Activated CD4-positive, alpha-beta memory T cell treated with anti-CD3 and anti-CD28 coated beads, Interleukin-2, amount 10 ng/mL, durations not matched to agents 7 days and 5 days (primary cell): ENCODE measurements around the gene CELSR1. TPM values are rescaled to one million over a fixed set of nuclear protein-coding genes. Genes with fewer than 3 reads are reported as not detected.
"Not testable (repeated sequence)": the region's sequence is repeated elsewhere in the genome, so short reads cannot be mapped to it uniquely, and the experiment has no call there.

ENCODE experiments used
- CTCF ChIA-PET: fragments of 350-600 bp; sonication (Branson Sonifier 250); formaldehyde crosslinking; loops from one replicate; lab custom pipeline; 2021; ENCODE audit warnings: antibody characterized with exemption, inconsistent platforms; lab: Charles Lee
- POLR2A ChIA-PET: fragments of 350-600 bp; sonication (Branson Sonifier 250); formaldehyde crosslinking; loops from one replicate; lab custom pipeline; 2021; ENCODE audit warnings: antibody characterized with exemption; lab: Charles Lee
- DNase-seq: peaks from one replicate; pipeline ENCODE4 v3.0.0-alpha.2; 2020
- H3K27ac Mint-ChIP-seq: one replicate; pipeline ENCODE4 v1.8.0; 2021; ENCODE audit warnings: mild to moderate bottlenecking, mixed read lengths
- H3K27me3 Mint-ChIP-seq: one replicate; pipeline ENCODE4 v1.8.0; 2021; ENCODE audit warnings: mixed read lengths
- H3K36me3 Mint-ChIP-seq: one replicate; pipeline ENCODE4 v1.8.0; 2021; ENCODE audit warnings: low read depth, mixed read lengths
- H3K4me1 Mint-ChIP-seq: one replicate; pipeline ENCODE4 v1.8.0; 2021; ENCODE audit warnings: mixed read lengths
- H3K4me3 Mint-ChIP-seq: one replicate; pipeline ENCODE4 v1.8.0; 2021; ENCODE audit warnings: mild to moderate bottlenecking, mixed read lengths
- H3K9me3 Mint-ChIP-seq: one replicate; pipeline ENCODE4 v1.8.0; 2021; ENCODE audit warnings: mixed read lengths
- total RNA-seq, 2 experiments: library from RNA; stranded (reverse); gene quantifications; one replicate each; pipeline ENCODE4 v1.2.3, GENCODE V29; 2021

Gene CELSR1
- total RNA-seq, 2 experiments from 2014 or later, result 0.10 to 0.13 TPM

- H3K27ac Mint-ChIP-seq, result no peak overlapping the region
Observed at GRCh38 chr22:46319319-46319718, 218.1 kb downstream of the CELSR1 start.

GRCh38 chr22:46318576-46318975 is 218.8 kb downstream of the CELSR1 start:
- ChIA-PET POLR2A (interaction anchor here (0.7 kb wide), 1 partner anchor 12 kb away, joined by 3 read pairs; no protein-coding TSS in a partner anchor), CTCF (no interaction called here)
- H3K4me1 Mint-ChIP-seq, result no peaks in the 10 kb centered on the region
- no peak for DNase-seq
- H3K27ac Mint-ChIP-seq, result no peak overlapping the region
- peaks cover 90% of the 10 kb centered on the region for H3K36me3 Mint-ChIP-seq
- H3K9me3 Mint-ChIP-seq, result no peaks in the 10 kb centered on the region
- no peaks in the 10 kb centered on the region for H3K27me3 Mint-ChIP-seq
- no peak overlapping the region for H3K4me3 Mint-ChIP-seq

More at GRCh38 chr22:46319319-46319718, 218.1 kb downstream of the CELSR1 start:
- H3K4me1 Mint-ChIP-seq, result no peaks in the 10 kb centered on the region
- H3K4me3 Mint-ChIP-seq, result no peak overlapping the region
- no peaks in the 10 kb centered on the region for H3K27me3 Mint-ChIP-seq
- DNase-seq, result no peak
- H3K9me3 Mint-ChIP-seq, result no peaks in the 10 kb centered on the region
- ChIA-PET POLR2A (no interaction called here), CTCF (no interaction called here)
- H3K36me3 Mint-ChIP-seq, result peaks cover 88% of the 10 kb centered on the region

- ChIA-PET CTCF (no interaction called here), POLR2A (interaction anchor here (1.9 kb wide), 1 partner anchor 19 kb away, joined by 4 read pairs; no protein-coding TSS in a partner anchor)
- Mint-ChIP-seq H3K27ac (no peak overlapping the region), H3K4me3 (no peak overlapping the region), H3K9me3 (no peaks in the 10 kb centered on the region), H3K4me1 (no peaks in the 10 kb centered on the region), H3K27me3 (no peaks in the 10 kb centered on the region), H3K36me3 (peaks cover 81% of the 10 kb centered on the region)
- no peak for DNase-seq
Observed at GRCh38 chr22:46317646-46318045, 219.8 kb downstream of the CELSR1 start.

GRCh38 chr22:46315976-46316375 is 221.4 kb downstream of the CELSR1 start:
- no peaks in the 10 kb centered on the region for H3K9me3 Mint-ChIP-seq
- H3K27ac Mint-ChIP-seq, result no peak overlapping the region
- H3K27me3 Mint-ChIP-seq, result no peaks in the 10 kb centered on the region
- no peaks in the 10 kb centered on the region for H3K4me1 Mint-ChIP-seq
- CTCF ChIA-PET, result interaction anchor here (0.6 to 2.3 kb wide), 3 partner anchors 19 to 194 kb away, joined by 3 to 16 read pairs (median 8); partner anchors contain the start of gene GTSE1
- POLR2A ChIA-PET, result interaction anchor here (0.9 to 1.9 kb wide), 4 partner anchors 10 to 194 kb away, joined by 3 to 4 read pairs (median 4); no protein-coding TSS in a partner anchor
- DNase-seq, result no peak
- no peak overlapping the region for H3K4me3 Mint-ChIP-seq
- peaks cover 71% of the 10 kb centered on the region for H3K36me3 Mint-ChIP-seq

GRCh38 chr22:46312848-46313247 is 224.6 kb downstream of the CELSR1 start:
- ChIA-PET POLR2A (interaction anchor here (0.6 to 2.6 kb wide), 2 partner anchors 20 to 191 kb away, joined by 3 to 8 read pairs; no protein-coding TSS in a partner anchor), CTCF (interaction anchor here (0.7 to 2.3 kb wide), 7 partner anchors 8 to 307 kb away, joined by 3 to 10 read pairs (median 3); partner anchors contain the start of gene TTC38)
- H3K27ac Mint-ChIP-seq, H3K9me3 Mint-ChIP-seq, H3K4me1 Mint-ChIP-seq, DNase-seq, H3K4me3 Mint-ChIP-seq, H3K27me3 Mint-ChIP-seq: not testable (repeated sequence)
- peaks cover 67% of the 10 kb centered on the region for H3K36me3 Mint-ChIP-seq

- Mint-ChIP-seq H3K9me3 (no peaks in the 10 kb centered on the region), H3K4me3 (no peak overlapping the region), H3K36me3 (peaks cover 64% of the 10 kb centered on the region), H3K4me1 (peaks cover 6% of the 10 kb centered on the region), H3K27ac (no peak overlapping the region), H3K27me3 (no peaks in the 10 kb centered on the region)
- ChIA-PET POLR2A (interaction anchor here (0.9 to 2.6 kb wide), 2 partner anchors 15 to 191 kb away, joined by 3 to 8 read pairs; no protein-coding TSS in a partner anchor), CTCF (interaction anchor here (0.7 to 2.3 kb wide), 5 partner anchors 12 to 359 kb away, joined by 3 to 7 read pairs (median 3); partner anchors contain the start of gene GTSE1)
- no peak for DNase-seq
Observed at GRCh38 chr22:46312056-46312455, 225.4 kb downstream of the CELSR1 start.

Other genes with a start within 250 kb of the CELSR1 start
- 10 to 100 TPM; 67.6 to 76.2 TPM for gene GTSE1, start 240.8 kb downstream of the CELSR1 start, total RNA-seq
- gene TRMU, start 201.9 kb downstream of the CELSR1 start, total RNA-seq, result 10 to 100 TPM; 66.8 to 71.7 TPM
- gene GRAMD4, start 82.8 kb upstream of the CELSR1 start, total RNA-seq, result 10 to 100 TPM; 52.9 to 54.8 TPM
- 10 to 100 TPM; 68.7 to 73.4 TPM for gene CERK, start 200.6 kb upstream of the CELSR1 start, total RNA-seq
- 10 to 100 TPM; 38.5 to 41.0 TPM for gene TBC1D22A, start 225.0 kb upstream of the CELSR1 start, total RNA-seq